HG03342 (cell line): ENCODE results near the gene SIX3.

Experiments
- ATAC-seq: cut with Tn5 transposase; IDR thresholded peaks from one replicate; pipeline ENCODE4 v1.9.1; 2021; ENCODE audit warnings: mild to moderate bottlenecking, moderate library complexity; ENCODE audit not compliant: unreplicated experiment

SIX3 gene

GRCh38 chr2:44930274-44931197 lies 11.0 kb upstream of the SIX3 start:
- ATAC-seq, result no peak

- no peak for ATAC-seq
Measured at GRCh38 chr2:44931198-44931780, 10.2 kb upstream of the SIX3 start.

GRCh38 chr2:44932079-44932478 lies 9.4 kb upstream of the SIX3 start:
- no peak for ATAC-seq

GRCh38 chr2:44932564-44933392 lies 8.7 kb upstream of the SIX3 start:
- ATAC-seq, result no peak

- no peak for ATAC-seq
Measured at GRCh38 chr2:44933434-44933951, 8.0 kb upstream of the SIX3 start.

GRCh38 chr2:44934038-44934982 lies 7.2 kb upstream of the SIX3 start:
- ATAC-seq, result no peak

- no peak for ATAC-seq
Measured at GRCh38 chr2:44934983-44935728, 6.3 kb upstream of the SIX3 start.

- no peak for ATAC-seq
Measured at GRCh38 chr2:44935729-44936098, 5.8 kb upstream of the SIX3 start.

GRCh38 chr2:44936275-44936674 lies 5.2 kb upstream of the SIX3 start:
- ATAC-seq, result no peak

GRCh38 chr2:44936715-44937687 lies 4.5 kb upstream of the SIX3 start:
- no peak for ATAC-seq

- no peak for ATAC-seq
Measured at GRCh38 chr2:44937688-44938240, 3.7 kb upstream of the SIX3 start.

- ATAC-seq, result no peak
Measured at GRCh38 chr2:44938287-44939105, 3.0 kb upstream of the SIX3 start.

GRCh38 chr2:44939106-44940048 lies 2.1 kb upstream of the SIX3 start:
- no peak for ATAC-seq

- no peak for ATAC-seq
Measured at GRCh38 chr2:44940049-44940494, 1.4 kb upstream of the SIX3 start.

- ATAC-seq, result no peak
Measured at GRCh38 chr2:44940732-44941464, 604 bp upstream of the SIX3 start.
